HCT116 (cell line): ENCODE measurements around the gene GATA3. TPM values are rescaled to one million over a fixed set of nuclear protein-coding genes. Genes with fewer than 3 reads are reported as not detected.

Experiments
- ATAC-seq: fragments of 200-7000 bp; cut with Tn5 transposase; 2 replicates; pipeline ENCODE4 v1.9.1; 2020; ENCODE audit warnings: mild to moderate bottlenecking, moderate library complexity
- BruUV-seq: library from RNA; stranded (reverse); fragments of 400-500 nt; replicated peaks from 2 replicates; lab custom pipeline; 2021; lab: Mats Ljungman, UMichigan
- CTCF ChIA-PET: fragments of 300-600 bp; sonication (Branson Sonifier 250); formaldehyde crosslinking; loops from one replicate; lab custom pipeline; 2021; ENCODE audit warnings: antibody characterized with exemption; lab: Charles Lee
- POLR2A ChIA-PET: fragments of 300-600, 350-600 bp; sonication (Branson Sonifier 250); formaldehyde crosslinking; loops from one replicate; lab custom pipeline; 2021; ENCODE audit warnings: antibody characterized with exemption; lab: Charles Lee
- RAD21 ChIA-PET, 2 experiments: fragments of 300-600 bp; sonication (Branson Sonifier 250); formaldehyde crosslinking; loops; one replicate each; lab custom pipeline; 2023; ENCODE audit warnings: low total read pairs in 2 of 2; ENCODE audit not compliant: uncharacterized antibody in 2 of 2, unreplicated experiment in 2 of 2, low non-redundant PET in 1 of 2; lab: Charles Lee
- DNase-seq: peaks from one replicate; pipeline ENCODE4 v3.0.0-alpha.2; 2010; ENCODE audit warnings: low read depth, low spot score
- H2AFZ ChIP-seq: fragments of 200-600 bp; shearing (Covaris generic), sonication (generic); 2 replicates; pipeline ENCODE4 v1.6.1; 2017; ENCODE audit warnings: low read depth, mixed run types, mixed read lengths, antibody characterized with exemption, low read length; ENCODE audit not compliant: poor library complexity, severe bottlenecking
- H3K27ac ChIP-seq: 2 replicates; pipeline ENCODE4 v1.5.1; 2012; ENCODE audit warnings: low read depth, low read length
- H3K27me3 ChIP-seq: fragments of 200-600 bp; sonication (generic); 2 replicates; pipeline ENCODE4 v1.6.1; 2016; ENCODE audit warnings: mixed run types, low read length, mixed read lengths; ENCODE audit not compliant: insufficient read depth
- H3K36me3 ChIP-seq, 2 experiments: fragments of 200-500 bp in 1 of 2; fragments of 200-600 bp in 1 of 2; sonication (Bioruptor generic) in 1 of 2; sonication (generic) in 1 of 2; 2 replicates each; pipeline versions ENCODE4 v1.5.1 to v1.6.1; 2014 to 2016; ENCODE audit warnings: low read length in 2 of 2, inconsistent platforms in 1 of 2, mixed read lengths in 1 of 2, mixed run types in 1 of 2; ENCODE audit not compliant: insufficient read depth in 2 of 2, control insufficient read depth in 1 of 2
- H3K4me1 ChIP-seq, 2 experiments: fragments of 200-600 bp in 1 of 2; sonication (generic) in 1 of 2; 2 replicates each; pipeline versions ENCODE4 v1.5.1 to v1.6.1; 2012 to 2017; ENCODE audit warnings: low read length in 2 of 2, inconsistent platforms in 1 of 2, mild to moderate bottlenecking in 1 of 2, mixed read lengths in 1 of 2, mixed run types in 1 of 2, moderate library complexity in 1 of 2; ENCODE audit not compliant: insufficient read depth in 2 of 2, control insufficient read depth in 1 of 2
- H3K4me2 ChIP-seq: fragments of 200-600 bp; sonication (generic); 2 replicates; pipeline ENCODE4 v1.6.1; 2017; ENCODE audit warnings: mixed run types, low read length, mixed read lengths
- H3K4me3 ChIP-seq, 2 experiments: fragments of 200-600 bp in 1 of 2; sonication (generic) in 1 of 2; replicated peaks in 1 of 2; 2 replicates each; pipeline ENCODE4 v1.5.1; 2011 to 2016; ENCODE audit warnings: low read length in 2 of 2, control low read depth in 1 of 2, low read depth in 1 of 2, mild to moderate bottlenecking in 1 of 2, mixed read lengths in 1 of 2, mixed run types in 1 of 2
- H3K79me2 ChIP-seq: fragments of 200-600 bp; sonication (generic); 2 replicates; pipeline ENCODE4 v1.6.1; 2017; ENCODE audit warnings: mild to moderate bottlenecking, mixed run types, low read length, moderate library complexity, mixed read lengths; ENCODE audit not compliant: insufficient read depth
- H3K9ac ChIP-seq: fragments of 200-600 bp; sonication (generic); 2 replicates; pipeline ENCODE4 v1.6.1; 2016; ENCODE audit warnings: low read length, mixed read lengths
- H3K9me2 ChIP-seq: fragments of 200-600 bp; sonication (generic), shearing (Covaris generic); 2 replicates; pipeline ENCODE4 v1.6.1; 2017; ENCODE audit warnings: mixed run types, mild to moderate bottlenecking, moderate library complexity; ENCODE audit not compliant: insufficient read depth
- H3K9me3 ChIP-seq, 2 experiments: fragments of 200-500 bp in 1 of 2; fragments of 200-600 bp in 1 of 2; sonication (Bioruptor generic) in 1 of 2; sonication (generic) in 1 of 2; 2 replicates each; pipeline ENCODE4 v1.6.1; 2014 to 2017; ENCODE audit warnings: low read length in 2 of 2, mixed read lengths in 2 of 2, inconsistent platforms in 1 of 2, low read depth in 1 of 2, mild to moderate bottlenecking in 1 of 2, mixed run types in 1 of 2, moderate library complexity in 1 of 2; ENCODE audit not compliant: control insufficient read depth in 1 of 2, insufficient read depth in 1 of 2
- H4K20me1 ChIP-seq: fragments of 200-600 bp; sonication (generic), shearing (Covaris generic); 2 replicates; pipeline ENCODE4 v1.6.1; 2017; ENCODE audit warnings: mixed run types, mild to moderate bottlenecking, moderate library complexity; ENCODE audit not compliant: insufficient read depth
- ATF3 ChIP-seq: IDR thresholded peaks from 2 replicates; pipeline ENCODE4 v1.6.1; 2012
- CBX3 ChIP-seq: IDR thresholded peaks from 2 replicates; pipeline ENCODE4 v1.6.1; 2012; ENCODE audit warnings: low read depth
- ELF1 ChIP-seq: IDR thresholded peaks from 2 replicates; pipeline ENCODE4 v1.6.1; 2012; ENCODE audit warnings: low read depth, borderline replicate concordance
- EZH2phosphoT487 ChIP-seq: fragments of 200-600 bp; IDR thresholded peaks from 2 replicates; pipeline ENCODE4 v1.6.1; 2018; ENCODE audit warnings: antibody characterized with exemption, borderline replicate concordance
- FOSL1 ChIP-seq: IDR thresholded peaks from 2 replicates; pipeline ENCODE4 v1.6.1; 2012; ENCODE audit warnings: low read depth
- MAX ChIP-seq: IDR thresholded peaks from 2 replicates; pipeline ENCODE4 v1.6.1; 2012
- POLR2AphosphoS5 ChIP-seq: IDR thresholded peaks from 2 replicates; pipeline ENCODE4 v1.6.1; 2011; ENCODE audit warnings: mild to moderate bottlenecking, low read depth, low read length, moderate library complexity
- RAD21 ChIP-seq: IDR thresholded peaks from 2 replicates; pipeline ENCODE4 v1.6.1; 2012; ENCODE audit warnings: low read depth, mild to moderate bottlenecking
- REST ChIP-seq: IDR thresholded peaks from 2 replicates; pipeline ENCODE4 v1.6.1; 2012; ENCODE audit warnings: low read depth
- SP1 ChIP-seq: IDR thresholded peaks from 2 replicates; pipeline ENCODE4 v1.6.1; 2012; ENCODE audit warnings: low read depth
- SRF ChIP-seq: IDR thresholded peaks from 2 replicates; pipeline ENCODE4 v1.6.1; 2012; ENCODE audit warnings: low read depth
- YY1 ChIP-seq: IDR thresholded peaks from 2 replicates; pipeline ENCODE4 v1.6.1; 2011; ENCODE audit warnings: low read length, low read depth, moderate library complexity, mild to moderate bottlenecking; ENCODE audit not compliant: insufficient replicate concordance; ENCODE audit errors: extremely low read depth
- ZNF274 ChIP-seq: fragments of 200-500 bp; sonication (Bioruptor generic); IDR thresholded peaks from 2 replicates; pipeline ENCODE4 v1.6.1; 2014; ENCODE audit warnings: mild to moderate bottlenecking, low read depth, low read length, inconsistent platforms
- intact Hi-C: fragments of 100-400 bp; cut with micrococcal nuclease; formaldehyde crosslinking; loops from 2 replicates; pipeline ENCODE4 v1.10.0; 2022
- total RNA-seq: library from RNA; stranded (reverse); gene quantifications from one replicate; pipeline ENCODE4 v1.2.1, GENCODE V29; 2021; ENCODE audit not compliant: unreplicated experiment

Gene GATA3
- total RNA-seq, 1 experiment from 2014 or later, result 2.7 TPM

GRCh38 chr10:8122611-8123369, 68.3 kb downstream of the GATA3 start:
- TF ChIP-seq CBX3 (no peak), RAD21 (no peak), MAX (no peak), EZH2phosphoT487 (no peak), ELF1 (no peak), FOSL1 (no peak), ATF3 (no peak), POLR2AphosphoS5 (no peak), REST (no peak), SP1 (no peak), SRF (no peak), YY1 (no peak), ZNF274 (no peak)
- no peak overlapping the region for H3K4me3 ChIP-seq
- no peaks in the 10 kb centered on the region for H4K20me1 ChIP-seq
- ChIA-PET RAD21 (no interaction called here), CTCF (no interaction called here), POLR2A (no interaction called here)
- no peak overlapping the region for H3K9ac ChIP-seq
- intact Hi-C loops, result no loop called here
- no peaks in the 10 kb centered on the region; the same call in 1 of the 2 replicates for H3K27me3 ChIP-seq
- no peaks in the 10 kb centered on the region for H3K9me2 ChIP-seq
- H3K4me1 ChIP-seq, result no peaks in the 10 kb centered on the region
- no peaks in the 10 kb centered on the region for H3K9me3 ChIP-seq
- H2AFZ ChIP-seq, result no peak overlapping the region
- H3K27ac ChIP-seq, result no peak overlapping the region
- H3K4me2 ChIP-seq, result no peak overlapping the region
- DNase-seq, result no peak
- BruUV-seq, result no TSS peak
- no peak for ATAC-seq
- no peaks in the 10 kb centered on the region for H3K79me2 ChIP-seq
- H3K36me3 ChIP-seq, result no peaks in the 10 kb centered on the region
